Neural crest cell (in vitro differentiated cells): ENCODE data around the gene SORBS1. TPM values are rescaled to one million over a fixed set of nuclear protein-coding genes. Genes with fewer than 3 reads are reported as not detected.

Experiments used
- DNase-seq: peaks from one replicate; pipeline ENCODE4 v3.0.0; 2021; ENCODE audit warnings: low read depth, mixed read lengths, low spot score
- H3K27ac Mint-ChIP-seq: one replicate; pipeline ENCODE4 v1.8.0; 2021; ENCODE audit warnings: mild to moderate bottlenecking, mixed read lengths; ENCODE audit not compliant: unreplicated experiment
- H3K27me3 Mint-ChIP-seq: 2 replicates; pipeline ENCODE4 v1.8.0; 2021; ENCODE audit warnings: low read depth, mild to moderate bottlenecking, mixed read lengths
- H3K36me3 Mint-ChIP-seq: 2 replicates; pipeline ENCODE4 v1.8.0; 2021; ENCODE audit warnings: low read depth, mild to moderate bottlenecking, mixed read lengths
- H3K4me1 Mint-ChIP-seq: 2 replicates; pipeline ENCODE4 v1.8.0; 2021; ENCODE audit warnings: mixed read lengths
- H3K4me3 Mint-ChIP-seq: one replicate; pipeline ENCODE4 v1.8.0; 2021; ENCODE audit warnings: mild to moderate bottlenecking, mixed read lengths
- H3K9me3 Mint-ChIP-seq: 2 replicates; pipeline ENCODE4 v1.8.0; 2021; ENCODE audit warnings: mixed read lengths
- total RNA-seq: library from RNA; stranded (reverse); gene quantifications from 2 replicates; pipeline ENCODE4 v1.2.1, GENCODE V29; 2021
- TF ChIP-seq, protein P1 (sequence below): fragments of 200-600 bp; sonication (generic); conservative IDR thresholded peaks from 2 replicates; pipeline ENCODE4 v1.5.0; 2021; ENCODE audit warnings: antibody characterized with exemption, mild to moderate bottlenecking

Gene SORBS1
- total RNA-seq, 1 donor from 2014 or later: 15.3 TPM

GRCh38 chr10:95540514-95541052 lies 20.6 kb downstream of the SORBS1 start:
- no peak overlapping the region for H3K4me3 Mint-ChIP-seq
- H3K9me3 Mint-ChIP-seq: peaks cover 5% of the 10 kb centered on the region
- TF ChIP-seq, protein P1, sequence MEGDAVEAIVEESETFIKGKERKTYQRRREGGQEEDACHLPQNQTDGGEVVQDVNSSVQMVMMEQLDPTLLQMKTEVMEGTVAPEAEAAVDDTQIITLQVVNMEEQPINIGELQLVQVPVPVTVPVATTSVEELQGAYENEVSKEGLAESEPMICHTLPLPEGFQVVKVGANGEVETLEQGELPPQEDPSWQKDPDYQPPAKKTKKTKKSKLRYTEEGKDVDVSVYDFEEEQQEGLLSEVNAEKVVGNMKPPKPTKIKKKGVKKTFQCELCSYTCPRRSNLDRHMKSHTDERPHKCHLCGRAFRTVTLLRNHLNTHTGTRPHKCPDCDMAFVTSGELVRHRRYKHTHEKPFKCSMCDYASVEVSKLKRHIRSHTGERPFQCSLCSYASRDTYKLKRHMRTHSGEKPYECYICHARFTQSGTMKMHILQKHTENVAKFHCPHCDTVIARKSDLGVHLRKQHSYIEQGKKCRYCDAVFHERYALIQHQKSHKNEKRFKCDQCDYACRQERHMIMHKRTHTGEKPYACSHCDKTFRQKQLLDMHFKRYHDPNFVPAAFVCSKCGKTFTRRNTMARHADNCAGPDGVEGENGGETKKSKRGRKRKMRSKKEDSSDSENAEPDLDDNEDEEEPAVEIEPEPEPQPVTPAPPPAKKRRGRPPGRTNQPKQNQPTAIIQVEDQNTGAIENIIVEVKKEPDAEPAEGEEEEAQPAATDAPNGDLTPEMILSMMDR: no peak
- H3K36me3 Mint-ChIP-seq: no peaks in the 10 kb centered on the region
- H3K4me1 Mint-ChIP-seq: peaks cover 41% of the 10 kb centered on the region
- H3K27ac Mint-ChIP-seq: no peak overlapping the region
- DNase-seq: no peak
- H3K27me3 Mint-ChIP-seq: no peaks in the 10 kb centered on the region

DNA sequence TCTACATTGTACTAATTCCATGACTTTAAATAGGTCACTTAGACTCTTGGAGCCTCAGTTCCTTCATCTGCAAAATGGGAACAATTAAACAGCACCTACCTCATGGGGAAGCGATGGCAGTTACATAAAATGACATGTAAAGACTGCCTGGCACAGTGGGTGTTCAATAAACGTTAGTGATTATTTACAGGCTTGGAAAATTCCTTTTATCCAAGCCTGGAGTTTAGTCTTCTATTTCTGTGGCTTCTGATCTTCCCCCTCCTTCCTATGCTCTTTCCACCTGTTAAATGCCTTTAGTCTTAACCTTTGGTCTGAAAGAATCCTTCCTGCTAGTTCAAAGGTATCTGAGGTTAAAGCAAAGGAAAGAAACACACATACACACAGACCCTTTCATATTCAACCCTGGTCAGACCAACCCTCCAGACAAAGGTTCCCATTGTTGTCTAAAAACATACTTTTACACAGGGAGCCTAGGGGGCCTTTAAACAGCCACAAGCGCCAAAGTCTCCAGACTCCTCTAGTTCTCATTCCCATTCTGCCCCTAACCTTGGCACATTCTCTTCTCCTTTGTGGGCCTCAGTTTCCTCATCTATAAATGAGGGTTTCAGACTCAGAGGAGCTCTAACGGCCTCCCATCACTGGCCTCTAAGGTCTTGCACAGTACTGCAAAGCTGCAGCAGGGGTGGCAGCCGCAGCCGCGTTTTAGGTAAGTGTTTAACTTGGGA lies 21.4 kb downstream of the SORBS1 start:
- peak overlapping the region; percentile 16 for H3K27ac Mint-ChIP-seq
- TF ChIP-seq, protein P1: no peak
- H3K27me3 Mint-ChIP-seq: no peaks in the 10 kb centered on the region
- no peak overlapping the region for H3K4me3 Mint-ChIP-seq
- no peak for DNase-seq
- peaks cover 5% of the 10 kb centered on the region for H3K9me3 Mint-ChIP-seq
- no peaks in the 10 kb centered on the region for H3K36me3 Mint-ChIP-seq
- H3K4me1 Mint-ChIP-seq: peaks cover 40% of the 10 kb centered on the region

GRCh38 chr10:95538412-95538811 lies 22.8 kb downstream of the SORBS1 start:
- Mint-ChIP-seq H3K27ac (no peak overlapping the region), H3K27me3 (no peaks in the 10 kb centered on the region), H3K36me3 (no peaks in the 10 kb centered on the region), H3K4me1 (peaks cover 40% of the 10 kb centered on the region), H3K9me3 (peaks cover 5% of the 10 kb centered on the region), H3K4me3 (no peak overlapping the region)
- no peak for DNase-seq
- TF ChIP-seq, protein P1: no peak

DNA sequence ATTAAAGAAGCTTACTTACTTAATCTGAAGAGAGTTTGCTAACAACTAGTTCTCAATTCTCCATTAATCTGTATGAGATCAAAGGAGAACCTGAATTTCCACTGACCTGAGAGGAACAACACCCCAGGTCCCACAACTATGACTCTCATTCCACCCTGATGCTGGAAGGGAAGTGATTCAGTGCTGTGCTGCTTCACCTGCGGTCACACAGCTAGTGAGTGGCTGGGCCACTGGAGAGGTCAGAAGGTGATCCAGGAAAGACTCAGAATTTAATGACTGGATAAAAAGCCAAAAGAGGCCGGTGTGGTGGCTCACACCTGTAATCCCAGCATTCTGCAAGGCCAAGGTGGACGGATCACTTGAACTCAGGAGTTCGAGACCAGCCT lies 23.6 kb downstream of the SORBS1 start:
- no peak for DNase-seq
- Mint-ChIP-seq H3K27me3 (no peaks in the 10 kb centered on the region), H3K27ac (no peak overlapping the region), H3K36me3 (no peaks in the 10 kb centered on the region), H3K4me1 (peaks cover 40% of the 10 kb centered on the region), H3K9me3 (peaks cover 5% of the 10 kb centered on the region), H3K4me3 (no peak overlapping the region)
- TF ChIP-seq, protein P1: no peak

GRCh38 chr10:95536894-95537541 lies 24.2 kb downstream of the SORBS1 start:
- Mint-ChIP-seq H3K36me3 (no peaks in the 10 kb centered on the region), H3K27me3 (no peaks in the 10 kb centered on the region), H3K4me3 (no peak overlapping the region), H3K9me3 (peaks cover 3% of the 10 kb centered on the region), H3K4me1 (peaks cover 39% of the 10 kb centered on the region), H3K27ac (no peak overlapping the region)
- TF ChIP-seq, protein P1: no peak
- no peak for DNase-seq
